Measurements from ENCODE around the gene TMPRSS3. TPM values are rescaled to one million over a fixed set of nuclear protein-coding genes. Genes with fewer than 3 reads are reported as not detected.
A peak's percentile ranks its signal among the peaks of the same experiment; 100 is the strongest.

Gene TMPRSS3
- polyA plus RNA-seq, 1 donor: 5.6 TPM

GRCh38 chr21:42398436-42399028 is 2.7 kb upstream of the TMPRSS3 start:
- no CpG with 5 or more reads among the region's 12 CpGs for WGBS (ENCODE audit: insufficient coverage, low lambda C conversion rate)
- no peaks in the 10 kb centered on the region for H3K9me3 ChIP-seq (ENCODE audit: control insufficient read depth, low read depth, low read length)
- H3K4me3 ChIP-seq (ENCODE audit: low read length): no peak overlapping the region
- no peaks in the 10 kb centered on the region for H3K27me3 ChIP-seq (ENCODE audit: control insufficient read depth, insufficient read depth, low read length)
- DNase-seq: peak; percentile 56 to 82
- peak overlapping the region; percentile 44 for H3K27ac ChIP-seq (ENCODE audit: low read length)
- H3K4me1 ChIP-seq (ENCODE audit: control insufficient read depth, insufficient read depth, low read length): peaks cover 15% of the 10 kb centered on the region
- no peaks in the 10 kb centered on the region for H3K36me3 ChIP-seq (ENCODE audit: control insufficient read depth, insufficient read depth, low read length)

DNA sequence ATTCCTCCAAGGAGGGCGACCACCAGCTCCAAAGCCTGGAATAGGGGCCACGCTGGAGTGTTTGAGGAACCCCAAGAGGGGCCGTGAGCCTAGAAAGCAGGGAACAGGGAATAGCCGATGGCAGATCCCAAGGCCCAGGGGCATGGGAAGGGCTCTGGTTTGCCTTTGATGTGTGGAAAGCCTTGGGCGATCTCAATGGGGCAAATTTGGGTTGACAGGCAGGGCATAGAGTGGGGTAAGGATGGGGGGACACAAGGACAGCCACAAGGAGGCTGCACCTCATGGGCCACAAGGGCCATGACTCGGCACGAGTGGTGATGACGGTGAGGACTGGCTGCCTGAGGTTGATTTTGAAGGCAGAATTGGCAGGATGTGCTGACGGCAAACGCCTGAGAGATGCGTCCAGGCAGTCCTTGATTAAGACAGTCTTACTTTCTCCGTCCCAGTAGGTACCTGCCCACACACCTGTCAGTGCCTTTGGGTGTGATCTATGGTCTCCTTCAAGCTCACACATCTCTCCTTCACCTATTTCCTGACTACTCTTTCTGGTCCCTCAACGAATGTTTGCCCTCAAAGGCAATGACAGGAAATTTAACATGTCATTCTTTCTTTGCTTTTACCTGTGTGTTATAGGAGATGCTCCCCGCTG is 2.0 kb upstream of the TMPRSS3 start:
- H3K4me3 ChIP-seq (ENCODE audit: low read length): no peak overlapping the region
- peak overlapping the region; percentile 44 for H3K27ac ChIP-seq (ENCODE audit: low read length)
- H3K9me3 ChIP-seq (ENCODE audit: control insufficient read depth, low read depth, low read length): no peaks in the 10 kb centered on the region
- no peaks in the 10 kb centered on the region for H3K27me3 ChIP-seq (ENCODE audit: control insufficient read depth, insufficient read depth, low read length)
- no CpG with 5 or more reads among the region's 14 CpGs for WGBS (ENCODE audit: insufficient coverage, low lambda C conversion rate)
- H3K36me3 ChIP-seq (ENCODE audit: control insufficient read depth, insufficient read depth, low read length): no peaks in the 10 kb centered on the region
- no peak for DNase-seq
- peaks cover 15% of the 10 kb centered on the region for H3K4me1 ChIP-seq (ENCODE audit: control insufficient read depth, insufficient read depth, low read length)

DNA sequence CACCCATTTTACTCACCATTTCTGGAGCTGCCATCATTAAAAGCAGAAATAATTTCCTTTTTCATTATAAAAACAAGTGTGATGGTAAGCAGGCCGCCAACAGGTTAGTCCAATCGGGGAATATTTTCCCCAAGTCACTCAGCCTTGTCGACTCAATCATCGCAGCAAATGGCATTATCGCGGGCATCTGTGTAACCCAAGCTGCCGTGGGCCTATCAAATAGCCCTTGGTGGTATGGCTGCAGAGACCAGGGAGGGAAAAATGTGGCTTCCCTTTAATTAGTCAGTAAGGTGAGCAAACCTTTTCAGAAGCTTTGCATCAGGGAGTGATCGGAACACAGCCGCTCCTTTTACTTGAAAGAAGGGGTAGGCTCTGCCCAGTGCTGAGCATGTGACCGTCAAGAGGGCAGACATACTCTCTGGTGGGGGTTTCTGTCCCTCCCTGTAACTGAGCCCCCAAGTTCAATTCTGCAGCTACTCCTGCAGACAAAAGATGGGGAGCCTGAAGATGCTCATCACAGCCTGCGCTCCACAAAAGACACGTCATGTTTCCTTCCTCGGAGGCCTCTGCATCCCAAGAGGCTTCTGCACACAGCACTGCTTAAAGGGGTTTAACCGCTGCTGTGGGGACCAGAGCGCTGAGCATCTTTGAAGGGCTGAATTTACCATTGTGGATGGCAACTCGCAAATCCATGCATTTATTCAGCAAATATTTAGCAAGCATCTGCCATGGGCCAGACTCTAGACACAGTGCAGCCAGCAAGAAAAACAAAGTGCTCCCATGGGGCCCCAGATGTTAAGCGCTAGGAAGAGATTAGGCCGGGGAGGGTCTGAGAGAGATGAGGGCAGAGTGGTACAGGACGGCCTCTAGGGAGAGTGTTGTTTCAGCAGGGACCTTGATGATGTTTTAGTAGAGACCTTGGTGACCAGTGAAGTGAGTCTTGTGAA is 1.2 kb upstream of the TMPRSS3 start:
- Histone ChIP-seq H3K9me3 (ENCODE audit: control insufficient read depth, low read depth, low read length) (no peaks in the 10 kb centered on the region), H3K4me1 (ENCODE audit: control insufficient read depth, insufficient read depth, low read length) (peaks cover 15% of the 10 kb centered on the region), H3K4me3 (ENCODE audit: low read length) (no peak overlapping the region), H3K36me3 (ENCODE audit: control insufficient read depth, insufficient read depth, low read length) (no peaks in the 10 kb centered on the region), H3K27ac (ENCODE audit: low read length) (no peak overlapping the region), H3K27me3 (ENCODE audit: control insufficient read depth, insufficient read depth, low read length) (no peaks in the 10 kb centered on the region)
- WGBS (ENCODE audit: insufficient coverage, low lambda C conversion rate): 100% methylated on average over 3 of the region's 19 CpGs
- no peak for DNase-seq

- H3K4me3 ChIP-seq (ENCODE audit: low read length): no peak overlapping the region
- H3K9me3 ChIP-seq (ENCODE audit: control insufficient read depth, low read depth, low read length): no peaks in the 10 kb centered on the region
- no peaks in the 10 kb centered on the region for H3K27me3 ChIP-seq (ENCODE audit: control insufficient read depth, insufficient read depth, low read length)
- WGBS (ENCODE audit: insufficient coverage, low lambda C conversion rate): 100% methylated on average over 5 of the region's 11 CpGs
- DNase-seq: no peak
- no peak overlapping the region for H3K27ac ChIP-seq (ENCODE audit: low read length)
- peaks cover 10% of the 10 kb centered on the region for H3K4me1 ChIP-seq (ENCODE audit: control insufficient read depth, insufficient read depth, low read length)
- no peaks in the 10 kb centered on the region for H3K36me3 ChIP-seq (ENCODE audit: control insufficient read depth, insufficient read depth, low read length)
Measured at GRCh38 chr21:42395302-42395701, 550 bp downstream of the TMPRSS3 start.

DNA sequence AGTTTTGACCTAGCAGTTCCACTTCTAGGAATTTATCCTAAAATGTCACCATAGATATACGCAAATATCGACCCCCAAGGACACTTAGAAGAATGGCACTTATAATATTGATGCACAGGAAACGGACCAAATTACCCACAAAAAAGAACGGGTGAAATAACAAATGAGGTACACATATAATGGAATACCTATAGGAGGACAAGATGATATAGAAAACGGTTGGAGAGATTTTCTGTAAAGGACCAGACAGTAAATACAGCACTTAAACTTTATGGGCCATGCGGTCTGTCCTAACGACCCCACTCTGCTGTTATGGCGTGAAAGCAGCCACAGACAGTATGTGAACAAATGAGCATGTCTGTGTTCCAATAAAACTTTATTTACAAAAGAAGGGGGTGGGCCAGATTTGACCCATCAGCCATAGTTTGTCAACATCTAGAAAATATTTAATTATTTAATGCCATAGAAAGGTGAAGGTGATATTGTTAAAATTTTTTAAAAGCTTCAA is 2.4 kb downstream of the TMPRSS3 start:
- no peaks in the 10 kb centered on the region for H3K27me3 ChIP-seq (ENCODE audit: control insufficient read depth, insufficient read depth, low read length)
- peaks cover 21% of the 10 kb centered on the region for H3K4me1 ChIP-seq (ENCODE audit: control insufficient read depth, insufficient read depth, low read length)
- H3K4me3 ChIP-seq (ENCODE audit: low read length): no peak overlapping the region
- 74% methylated on average over 5 of the region's 8 CpGs for WGBS (ENCODE audit: insufficient coverage, low lambda C conversion rate)
- no peak overlapping the region for H3K27ac ChIP-seq (ENCODE audit: low read length)
- DNase-seq: no peak
- no peaks in the 10 kb centered on the region for H3K9me3 ChIP-seq (ENCODE audit: control insufficient read depth, low read depth, low read length)
- no peaks in the 10 kb centered on the region for H3K36me3 ChIP-seq (ENCODE audit: control insufficient read depth, insufficient read depth, low read length)

GRCh38 chr21:42392731-42393442 is 3.0 kb downstream of the TMPRSS3 start:
- DNase-seq: no peak
- no peak overlapping the region for H3K27ac ChIP-seq (ENCODE audit: low read length)

DNA sequence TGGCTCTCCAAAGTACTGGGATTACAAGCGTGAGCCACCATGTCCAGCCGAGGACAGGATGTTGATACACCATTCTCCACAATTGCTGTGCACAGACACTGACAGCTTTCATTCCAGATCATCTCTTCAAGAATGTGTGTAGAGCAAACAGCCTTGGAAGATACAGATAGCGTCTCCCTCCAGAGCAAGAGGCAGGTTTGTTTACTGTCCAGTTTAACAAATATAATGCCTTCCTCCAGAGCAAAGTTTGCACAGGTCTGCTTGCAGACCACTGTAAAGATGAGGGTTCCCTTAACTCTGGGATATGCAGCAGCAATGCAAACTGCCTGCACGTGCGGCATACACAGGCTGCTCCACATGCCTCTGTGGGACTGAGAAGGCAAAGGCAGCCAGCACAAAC is 4.6 kb downstream of the TMPRSS3 start:
- DNase-seq: no peak
- H3K9me3 ChIP-seq (ENCODE audit: control insufficient read depth, low read depth, low read length): no peaks in the 10 kb centered on the region
- H3K36me3 ChIP-seq (ENCODE audit: control insufficient read depth, insufficient read depth, low read length): no peaks in the 10 kb centered on the region
- no peak overlapping the region for H3K27ac ChIP-seq (ENCODE audit: low read length)
- no peaks in the 10 kb centered on the region for H3K27me3 ChIP-seq (ENCODE audit: control insufficient read depth, insufficient read depth, low read length)
- no CpG with 5 or more reads among the region's 5 CpGs for WGBS (ENCODE audit: insufficient coverage, low lambda C conversion rate)
- peaks cover 38% of the 10 kb centered on the region for H3K4me1 ChIP-seq (ENCODE audit: control insufficient read depth, insufficient read depth, low read length)
- H3K4me3 ChIP-seq (ENCODE audit: low read length): no peak overlapping the region

More at GRCh38 chr21:42392731-42393442, 3.0 kb downstream of the TMPRSS3 start:
- H3K4me3 ChIP-seq (ENCODE audit: low read length): no peak overlapping the region
- no peaks in the 10 kb centered on the region for H3K27me3 ChIP-seq (ENCODE audit: control insufficient read depth, insufficient read depth, low read length)
- WGBS (ENCODE audit: insufficient coverage, low lambda C conversion rate): 92% methylated on average over 2 of the region's 17 CpGs
- no peaks in the 10 kb centered on the region for H3K36me3 ChIP-seq (ENCODE audit: control insufficient read depth, insufficient read depth, low read length)
- H3K9me3 ChIP-seq (ENCODE audit: control insufficient read depth, low read depth, low read length): no peaks in the 10 kb centered on the region
- H3K4me1 ChIP-seq (ENCODE audit: control insufficient read depth, insufficient read depth, low read length): peaks cover 23% of the 10 kb centered on the region

GRCh38 chr21:42390696-42391095 is 5.2 kb downstream of the TMPRSS3 start:
- H3K4me3 ChIP-seq (ENCODE audit: low read length): no peak overlapping the region
- no peaks in the 10 kb centered on the region for H3K27me3 ChIP-seq (ENCODE audit: control insufficient read depth, insufficient read depth, low read length)
- WGBS (ENCODE audit: insufficient coverage, low lambda C conversion rate): 100% methylated on average over 1 of the region's 2 CpGs
- H3K36me3 ChIP-seq (ENCODE audit: control insufficient read depth, insufficient read depth, low read length): no peaks in the 10 kb centered on the region
- H3K27ac ChIP-seq (ENCODE audit: low read length): no peak overlapping the region
- DNase-seq: no peak
- no peaks in the 10 kb centered on the region for H3K9me3 ChIP-seq (ENCODE audit: control insufficient read depth, low read depth, low read length)
- peaks cover 43% of the 10 kb centered on the region for H3K4me1 ChIP-seq (ENCODE audit: control insufficient read depth, insufficient read depth, low read length)

GRCh38 chr21:42390193-42390592 is 5.7 kb downstream of the TMPRSS3 start:
- Histone ChIP-seq H3K9me3 (ENCODE audit: control insufficient read depth, low read depth, low read length) (no peaks in the 10 kb centered on the region), H3K27me3 (ENCODE audit: control insufficient read depth, insufficient read depth, low read length) (no peaks in the 10 kb centered on the region), H3K4me3 (ENCODE audit: low read length) (no peak overlapping the region), H3K36me3 (ENCODE audit: control insufficient read depth, insufficient read depth, low read length) (no peaks in the 10 kb centered on the region), H3K27ac (ENCODE audit: low read length) (peak overlapping the region; percentile 86), H3K4me1 (ENCODE audit: control insufficient read depth, insufficient read depth, low read length) (peaks cover 48% of the 10 kb centered on the region)
- WGBS (ENCODE audit: insufficient coverage, low lambda C conversion rate): 83% methylated on average over 1 of the region's 5 CpGs
- no peak for DNase-seq

DNA sequence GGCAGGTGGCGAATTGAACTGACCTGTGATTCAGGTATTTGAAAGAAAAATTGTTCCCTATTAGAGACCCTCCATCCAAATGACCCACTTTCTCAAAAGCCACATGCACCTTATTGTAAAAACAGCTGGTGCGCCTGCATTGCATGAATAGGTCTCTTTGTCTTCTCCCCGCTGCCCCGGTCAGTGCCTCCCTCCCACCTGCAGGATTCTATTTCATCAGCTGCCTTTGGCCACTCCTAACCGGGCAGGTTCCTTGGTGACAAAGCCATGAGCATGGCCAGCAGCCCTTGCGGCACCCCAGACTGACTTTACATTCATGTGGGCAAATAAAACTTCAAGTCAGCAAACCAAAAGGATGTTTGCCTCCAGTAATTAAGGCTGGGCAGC is 6.4 kb downstream of the TMPRSS3 start:
- Histone ChIP-seq H3K9me3 (ENCODE audit: control insufficient read depth, low read depth, low read length) (no peaks in the 10 kb centered on the region), H3K27ac (ENCODE audit: low read length) (peak overlapping the region; percentile 86), H3K4me3 (ENCODE audit: low read length) (peak overlapping the region; percentile 10), H3K27me3 (ENCODE audit: control insufficient read depth, insufficient read depth, low read length) (no peaks in the 10 kb centered on the region), H3K36me3 (ENCODE audit: control insufficient read depth, insufficient read depth, low read length) (no peaks in the 10 kb centered on the region), H3K4me1 (ENCODE audit: control insufficient read depth, insufficient read depth, low read length) (peaks cover 53% of the 10 kb centered on the region)
- WGBS (ENCODE audit: insufficient coverage, low lambda C conversion rate): no CpG with 5 or more reads among the region's 6 CpGs
- DNase-seq: peak; percentile 43 to 75
